ENCODE results near the gene GNG8. TPM values are rescaled to one million over a fixed set of nuclear protein-coding genes. Genes with fewer than 3 reads are reported as not detected.

Gene GNG8
- total RNA-seq, 1 experiment from 2014 or later = not detected

DNA sequence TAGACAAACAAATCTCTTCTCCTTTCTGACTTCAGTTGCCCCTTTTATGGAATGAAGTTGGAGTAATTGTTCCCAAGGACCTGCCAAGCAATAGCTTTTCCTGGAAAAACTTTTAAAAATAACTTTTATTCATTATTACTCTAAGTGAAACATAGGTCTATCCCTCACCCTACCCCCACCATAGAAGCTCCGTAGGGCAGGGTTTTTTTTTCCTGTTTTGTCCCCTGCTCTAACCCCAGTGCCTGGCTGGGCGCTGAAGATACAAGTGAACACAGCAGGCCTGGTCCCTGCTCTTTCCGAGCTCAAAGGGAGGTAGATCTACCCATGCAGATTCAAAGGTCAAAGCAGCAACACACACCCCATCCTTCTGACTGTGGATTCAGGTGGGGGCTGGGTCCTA lies 8.7 kb upstream of the GNG8 start:
- ChIA-PET RAD21 (ENCODE audit: low non-redundant PET in 1 of 2, low total read pairs in 2 of 2, uncharacterized antibody in 2 of 2, unreplicated experiment in 2 of 2) (no interaction called here), CTCF (interaction anchor here (0.7 to 2.1 kb wide), 3 partner anchors 17 to 109 kb away, joined by 3 to 7 read pairs (median 4); partner anchors contain the start of gene DACT3), POLR2A (no interaction called here)
- BruUV-seq (replicated peaks) = no TSS peak
- no peak for ATAC-seq
- H3K27me3 ChIP-seq (ENCODE audit: insufficient read depth, low read length) = no peaks in the 10 kb centered on the region
- no peaks in the 10 kb centered on the region for H3K9me2 ChIP-seq (ENCODE audit: insufficient read depth)
- H3K4me3 ChIP-seq (replicated peaks in 1 of 2; ENCODE audit: low read depth in 1 of 2, low read length in 2 of 2) = no peak overlapping the region
- no peaks in the 10 kb centered on the region for H3K9me3 ChIP-seq (ENCODE audit: control insufficient read depth in 1 of 2, insufficient read depth in 1 of 2, low read depth in 1 of 2, low read length in 2 of 2)
- DNase-seq (ENCODE audit: low read depth, low spot score) = no peak
- no peak overlapping the region for H3K9ac ChIP-seq (ENCODE audit: low read length)
- H3K27ac ChIP-seq (ENCODE audit: low read depth, low read length) = no peak overlapping the region
- no peaks in the 10 kb centered on the region for H4K20me1 ChIP-seq (ENCODE audit: insufficient read depth)
- no peaks in the 10 kb centered on the region for H3K79me2 ChIP-seq (ENCODE audit: insufficient read depth, low read length)
- intact Hi-C loops (cut with micrococcal nuclease) = no loop called here
- no peak overlapping the region for H3K4me2 ChIP-seq (ENCODE audit: low read length)
- H3K4me1 ChIP-seq (ENCODE audit: control insufficient read depth in 1 of 2, insufficient read depth in 2 of 2, low read length in 2 of 2) = peaks cover 0 to 3% of the 10 kb centered on the region in 2 experiments; a peak in 1 of 4 replicates
- no peaks in the 10 kb centered on the region for H3K36me3 ChIP-seq (ENCODE audit: control insufficient read depth in 1 of 2, insufficient read depth in 2 of 2, low read length in 2 of 2)
- TF ChIP-seq ATF3 (IDR thresholded peaks at IDR 0.05) (no peak), JUND (IDR thresholded peaks at IDR 0.05) (no peak), CEBPB (IDR thresholded peaks at IDR 0.05; ENCODE audit: low read depth) (no peak), POLR2AphosphoS5 (IDR thresholded peaks at IDR 0.05; ENCODE audit: low read depth, low read length) (no peak), FOSL1 (IDR thresholded peaks at IDR 0.05; ENCODE audit: low read depth) (no peak), RAD21 (IDR thresholded peaks at IDR 0.05; ENCODE audit: low read depth) (no peak), CTCF (IDR thresholded peaks at IDR 0.05 in 2 of 3, conservative IDR thresholded peaks at IDR 0.05 in 1 of 3; ENCODE audit: borderline replicate concordance in 1 of 3, insufficient read depth in 1 of 3, low read depth in 2 of 3, low read length in 2 of 3) (no peak), TCF7L2 (IDR thresholded peaks at IDR 0.05; ENCODE audit: borderline replicate concordance, extremely low read depth, insufficient read depth, insufficient read length) (no peak), ZFX (IDR thresholded peaks at IDR 0.05) (no peak), ELF1 (IDR thresholded peaks at IDR 0.05; ENCODE audit: borderline replicate concordance, low read depth) (no peak), SRF (IDR thresholded peaks at IDR 0.05; ENCODE audit: low read depth) (no peak), EGR1 (IDR thresholded peaks at IDR 0.05; ENCODE audit: low read depth) (no peak), POLR2A (IDR thresholded peaks at IDR 0.05; ENCODE audit: borderline replicate concordance, extremely low read depth, insufficient read depth, insufficient read length) (no peak), ZNF274 (IDR thresholded peaks at IDR 0.05; ENCODE audit: low read depth, low read length) (no peak), SP1 (IDR thresholded peaks at IDR 0.05; ENCODE audit: low read depth) (no peak), SIN3A (IDR thresholded peaks at IDR 0.05; ENCODE audit: low read depth) (no peak), EZH2phosphoT487 (IDR thresholded peaks at IDR 0.05; ENCODE audit: borderline replicate concordance) (no peak)
- TF ChIP-seq, protein P1, sequence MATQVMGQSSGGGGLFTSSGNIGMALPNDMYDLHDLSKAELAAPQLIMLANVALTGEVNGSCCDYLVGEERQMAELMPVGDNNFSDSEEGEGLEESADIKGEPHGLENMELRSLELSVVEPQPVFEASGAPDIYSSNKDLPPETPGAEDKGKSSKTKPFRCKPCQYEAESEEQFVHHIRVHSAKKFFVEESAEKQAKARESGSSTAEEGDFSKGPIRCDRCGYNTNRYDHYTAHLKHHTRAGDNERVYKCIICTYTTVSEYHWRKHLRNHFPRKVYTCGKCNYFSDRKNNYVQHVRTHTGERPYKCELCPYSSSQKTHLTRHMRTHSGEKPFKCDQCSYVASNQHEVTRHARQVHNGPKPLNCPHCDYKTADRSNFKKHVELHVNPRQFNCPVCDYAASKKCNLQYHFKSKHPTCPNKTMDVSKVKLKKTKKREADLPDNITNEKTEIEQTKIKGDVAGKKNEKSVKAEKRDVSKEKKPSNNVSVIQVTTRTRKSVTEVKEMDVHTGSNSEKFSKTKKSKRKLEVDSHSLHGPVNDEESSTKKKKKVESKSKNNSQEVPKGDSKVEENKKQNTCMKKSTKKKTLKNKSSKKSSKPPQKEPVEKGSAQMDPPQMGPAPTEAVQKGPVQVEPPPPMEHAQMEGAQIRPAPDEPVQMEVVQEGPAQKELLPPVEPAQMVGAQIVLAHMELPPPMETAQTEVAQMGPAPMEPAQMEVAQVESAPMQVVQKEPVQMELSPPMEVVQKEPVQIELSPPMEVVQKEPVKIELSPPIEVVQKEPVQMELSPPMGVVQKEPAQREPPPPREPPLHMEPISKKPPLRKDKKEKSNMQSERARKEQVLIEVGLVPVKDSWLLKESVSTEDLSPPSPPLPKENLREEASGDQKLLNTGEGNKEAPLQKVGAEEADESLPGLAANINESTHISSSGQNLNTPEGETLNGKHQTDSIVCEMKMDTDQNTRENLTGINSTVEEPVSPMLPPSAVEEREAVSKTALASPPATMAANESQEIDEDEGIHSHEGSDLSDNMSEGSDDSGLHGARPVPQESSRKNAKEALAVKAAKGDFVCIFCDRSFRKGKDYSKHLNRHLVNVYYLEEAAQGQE (IDR thresholded peaks at IDR 0.05; ENCODE audit: low read depth) = no peak
- H2AFZ ChIP-seq (ENCODE audit: low read depth, low read length, poor library complexity, severe bottlenecking) = no peak overlapping the region

All from HCT116 (cell line).